Measurements from ENCODE around the gene ZBTB7A. TPM values are rescaled to one million over a fixed set of nuclear protein-coding genes. Genes with fewer than 3 reads are reported as not detected.

Gene ZBTB7A
- total RNA-seq, 1 experiment from 2014 or later: 27.9 TPM

- peaks cover 24% of the 10 kb centered on the region for H3K4me1 Mint-ChIP-seq
- H3K36me3 Mint-ChIP-seq: no peaks in the 10 kb centered on the region
- no peak overlapping the region for H3K4me3 Mint-ChIP-seq
- no peak overlapping the region for H3K27ac Mint-ChIP-seq
- POLR2A ChIA-PET: no interaction called here
- TF ChIP-seq SP1 (CRISPR knock-in tag; conservative IDR thresholded peaks at IDR 0.05) (no peak), GTF2I (CRISPR knock-in tag; conservative IDR thresholded peaks at IDR 0.05) (peak; percentile 93), ZNF281 (CRISPR knock-in tag; IDR thresholded peaks at IDR 0.05) (peak; percentile 67; the same call in 1 of the 2 replicates), FOXK1 (CRISPR knock-in tag; IDR thresholded peaks at IDR 0.05) (0 out of 2 replicates have a peak, but pooled peaks have one; percentile 27)
- TF ChIP-seq, protein P1, sequence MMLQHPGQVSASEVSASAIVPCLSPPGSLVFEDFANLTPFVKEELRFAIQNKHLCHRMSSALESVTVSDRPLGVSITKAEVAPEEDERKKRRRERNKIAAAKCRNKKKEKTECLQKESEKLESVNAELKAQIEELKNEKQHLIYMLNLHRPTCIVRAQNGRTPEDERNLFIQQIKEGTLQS (CRISPR knock-in tag; conservative IDR thresholded peaks at IDR 0.05): no peak
- DNase-seq (ENCODE audit: low spot score): no peak
- no peaks in the 10 kb centered on the region for H3K27me3 Mint-ChIP-seq (ENCODE audit: low read depth)
- no peaks in the 10 kb centered on the region for H3K9me3 Mint-ChIP-seq
- no peak for ATAC-seq
- CTCF ChIA-PET: interaction anchor here (1.3 to 2.1 kb wide), 2 partner anchors 74 to 78 kb away, joined by 5 to 14 read pairs; no protein-coding TSS in a partner anchor
These were observed 4.8 kb downstream of the ZBTB7A start for GRCh38 chr19:4061683-4062418.

DNA sequence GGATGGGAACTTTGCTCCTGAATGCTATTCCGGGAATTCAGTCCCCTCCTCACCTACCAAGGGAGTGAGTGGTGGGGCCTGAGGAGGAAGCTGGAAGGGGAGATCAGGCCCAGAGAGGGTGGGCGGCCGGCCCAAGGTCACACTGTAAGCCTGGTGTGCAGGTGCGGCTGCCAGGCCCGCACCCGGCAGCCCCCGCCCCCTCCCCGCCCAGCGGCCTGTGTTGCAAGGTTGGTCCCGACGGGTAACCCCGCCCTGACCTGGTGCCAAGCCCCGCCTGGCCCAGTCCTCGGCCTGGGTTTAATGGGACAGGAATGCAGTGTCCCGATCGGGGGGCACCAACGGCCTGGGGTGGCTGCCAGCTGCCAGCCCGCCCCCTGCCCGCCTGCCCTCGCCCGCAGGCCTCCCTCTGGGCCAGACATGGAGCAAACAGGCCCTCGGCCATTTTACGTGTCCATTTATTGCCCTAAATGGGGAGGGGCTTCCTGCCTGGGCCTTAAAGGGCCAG lies 5.5 kb downstream of the ZBTB7A start:
- TF ChIP-seq, protein P2, sequence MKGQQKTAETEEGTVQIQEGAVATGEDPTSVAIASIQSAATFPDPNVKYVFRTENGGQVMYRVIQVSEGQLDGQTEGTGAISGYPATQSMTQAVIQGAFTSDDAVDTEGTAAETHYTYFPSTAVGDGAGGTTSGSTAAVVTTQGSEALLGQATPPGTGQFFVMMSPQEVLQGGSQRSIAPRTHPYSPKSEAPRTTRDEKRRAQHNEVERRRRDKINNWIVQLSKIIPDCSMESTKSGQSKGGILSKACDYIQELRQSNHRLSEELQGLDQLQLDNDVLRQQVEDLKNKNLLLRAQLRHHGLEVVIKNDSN (CRISPR knock-in tag; IDR thresholded peaks at IDR 0.05): no peak
- TF ChIP-seq ZNF121 (CRISPR knock-in tag; IDR thresholded peaks at IDR 0.05): peak; percentile 66
- TF ChIP-seq ATF1 (CRISPR knock-in tag; IDR thresholded peaks at IDR 0.05): no peak
- no peak for TF ChIP-seq SOX15 (CRISPR knock-in tag; IDR thresholded peaks at IDR 0.05)
- no peak for TF ChIP-seq FOXJ3 (CRISPR knock-in tag; IDR thresholded peaks at IDR 0.05; ENCODE audit: borderline replicate concordance)
- ATAC-seq (peak; percentile 8), DNase-seq (ENCODE audit: low spot score) (no peak)
- no peaks in the 10 kb centered on the region for H3K36me3 Mint-ChIP-seq
- POLR2A ChIA-PET: no interaction called here
- no peak overlapping the region for H3K27ac Mint-ChIP-seq
- CTCF ChIA-PET: interaction anchor here (1.3 to 2.1 kb wide), 2 partner anchors 73 to 79 kb away, joined by 5 to 14 read pairs; no protein-coding TSS in a partner anchor
- H3K9me3 Mint-ChIP-seq: no peaks in the 10 kb centered on the region
- H3K27me3 Mint-ChIP-seq (ENCODE audit: low read depth): no peaks in the 10 kb centered on the region
- peaks cover 24% of the 10 kb centered on the region for H3K4me1 Mint-ChIP-seq
- H3K4me3 Mint-ChIP-seq: no peak overlapping the region

- peaks cover 24% of the 10 kb centered on the region for H3K4me1 Mint-ChIP-seq
- TF ChIP-seq, protein P3, sequence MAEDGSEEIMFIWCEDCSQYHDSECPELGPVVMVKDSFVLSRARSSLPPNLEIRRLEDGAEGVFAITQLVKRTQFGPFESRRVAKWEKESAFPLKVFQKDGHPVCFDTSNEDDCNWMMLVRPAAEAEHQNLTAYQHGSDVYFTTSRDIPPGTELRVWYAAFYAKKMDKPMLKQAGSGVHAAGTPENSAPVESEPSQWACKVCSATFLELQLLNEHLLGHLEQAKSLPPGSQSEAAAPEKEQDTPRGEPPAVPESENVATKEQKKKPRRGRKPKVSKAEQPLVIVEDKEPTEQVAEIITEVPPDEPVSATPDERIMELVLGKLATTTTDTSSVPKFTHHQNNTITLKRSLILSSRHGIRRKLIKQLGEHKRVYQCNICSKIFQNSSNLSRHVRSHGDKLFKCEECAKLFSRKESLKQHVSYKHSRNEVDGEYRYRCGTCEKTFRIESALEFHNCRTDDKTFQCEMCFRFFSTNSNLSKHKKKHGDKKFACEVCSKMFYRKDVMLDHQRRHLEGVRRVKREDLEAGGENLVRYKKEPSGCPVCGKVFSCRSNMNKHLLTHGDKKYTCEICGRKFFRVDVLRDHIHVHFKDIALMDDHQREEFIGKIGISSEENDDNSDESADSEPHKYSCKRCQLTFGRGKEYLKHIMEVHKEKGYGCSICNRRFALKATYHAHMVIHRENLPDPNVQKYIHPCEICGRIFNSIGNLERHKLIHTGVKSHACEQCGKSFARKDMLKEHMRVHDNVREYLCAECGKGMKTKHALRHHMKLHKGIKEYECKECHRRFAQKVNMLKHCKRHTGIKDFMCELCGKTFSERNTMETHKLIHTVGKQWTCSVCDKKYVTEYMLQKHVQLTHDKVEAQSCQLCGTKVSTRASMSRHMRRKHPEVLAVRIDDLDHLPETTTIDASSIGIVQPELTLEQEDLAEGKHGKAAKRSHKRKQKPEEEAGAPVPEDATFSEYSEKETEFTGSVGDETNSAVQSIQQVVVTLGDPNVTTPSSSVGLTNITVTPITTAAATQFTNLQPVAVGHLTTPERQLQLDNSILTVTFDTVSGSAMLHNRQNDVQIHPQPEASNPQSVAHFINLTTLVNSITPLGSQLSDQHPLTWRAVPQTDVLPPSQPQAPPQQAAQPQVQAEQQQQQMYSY (CRISPR knock-in tag; IDR thresholded peaks at IDR 0.05): no peak
- TF ChIP-seq IRF2 (CRISPR knock-in tag; IDR thresholded peaks at IDR 0.05; ENCODE audit: borderline replicate concordance, low read depth) (no peak), TEAD1 (CRISPR knock-in tag; IDR thresholded peaks at IDR 0.05) (no peak), FOXP4 (CRISPR knock-in tag; IDR thresholded peaks at IDR 0.05) (peak; percentile 52; the same call in 1 of the 2 replicates), ELF4 (CRISPR knock-in tag; IDR thresholded peaks at IDR 0.05; ENCODE audit: low read depth) (no peak), ZNF416 (CRISPR knock-in tag; IDR thresholded peaks at IDR 0.05) (no peak), ESRRA (CRISPR knock-in tag; IDR thresholded peaks at IDR 0.05; ENCODE audit: borderline replicate concordance) (peak; percentile 65; the same call in 1 of the 2 replicates), ZBTB21 (CRISPR knock-in tag; IDR thresholded peaks at IDR 0.05; ENCODE audit: borderline replicate concordance) (no peak)
- TF ChIP-seq, protein P1 (CRISPR knock-in tag; conservative IDR thresholded peaks at IDR 0.05): no peak
- TF ChIP-seq, protein P4, sequence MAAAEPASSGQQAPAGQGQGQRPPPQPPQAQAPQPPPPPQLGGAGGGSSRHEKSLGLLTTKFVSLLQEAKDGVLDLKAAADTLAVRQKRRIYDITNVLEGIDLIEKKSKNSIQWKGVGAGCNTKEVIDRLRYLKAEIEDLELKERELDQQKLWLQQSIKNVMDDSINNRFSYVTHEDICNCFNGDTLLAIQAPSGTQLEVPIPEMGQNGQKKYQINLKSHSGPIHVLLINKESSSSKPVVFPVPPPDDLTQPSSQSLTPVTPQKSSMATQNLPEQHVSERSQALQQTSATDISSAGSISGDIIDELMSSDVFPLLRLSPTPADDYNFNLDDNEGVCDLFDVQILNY (CRISPR knock-in tag; IDR thresholded peaks at IDR 0.05): no peak
These were observed 6.0 kb downstream of the ZBTB7A start for GRCh38 chr19:4060621-4061177.

More at GRCh38 chr19:4060621-4061177, 6.0 kb downstream of the ZBTB7A start:
- ChIA-PET CTCF (interaction anchor here (1.3 to 2.1 kb wide), 2 partner anchors 73 to 79 kb away, joined by 5 to 14 read pairs; no protein-coding TSS in a partner anchor), POLR2A (no interaction called here)
- H3K9me3 Mint-ChIP-seq: no peaks in the 10 kb centered on the region
- H3K4me3 Mint-ChIP-seq: 0 out of 2 replicates have a peak overlapping the region, but pooled peaks have one; percentile 12
- ATAC-seq: no peak
- peak overlapping the region; percentile 84; the same call in 1 of the 2 replicates for H3K27ac Mint-ChIP-seq
- H3K36me3 Mint-ChIP-seq: no peaks in the 10 kb centered on the region; the same call in 1 of the 2 replicates
- no peak for DNase-seq (ENCODE audit: low spot score)
- no peaks in the 10 kb centered on the region for H3K27me3 Mint-ChIP-seq (ENCODE audit: low read depth)
